GM12875 (cell line): ENCODE measurements around the gene PACS1.

Experiments used
- H3K4me3 ChIP-seq: one replicate; pipeline ENCODE4 v1.5.1; 2011; ENCODE audit warnings: low read depth, low read length, control low read depth
- CTCF ChIP-seq: IDR thresholded peaks from 2 replicates; pipeline ENCODE4 v1.5.1; 2011; ENCODE audit warnings: low read depth, mild to moderate bottlenecking, control low read depth, inconsistent platforms, low read length, moderate library complexity, borderline replicate concordance; ENCODE audit not compliant: insufficient read depth

The PACS1 gene

GRCh38 chr11:66178871-66179270 is 108.8 kb downstream of the PACS1 start:
- H3K4me3 ChIP-seq = no peak overlapping the region
- no peak for TF ChIP-seq CTCF

GRCh38 chr11:66181632-66182315 is 111.7 kb downstream of the PACS1 start:
- no peak for TF ChIP-seq CTCF
- H3K4me3 ChIP-seq = no peak overlapping the region

GRCh38 chr11:66183494-66184048 is 113.5 kb downstream of the PACS1 start:
- no peak for TF ChIP-seq CTCF
- H3K4me3 ChIP-seq = no peak overlapping the region

- no peak for TF ChIP-seq CTCF
- no peak overlapping the region for H3K4me3 ChIP-seq
These were observed 114.7 kb downstream of the PACS1 start for GRCh38 chr11:66184728-66185127.

GRCh38 chr11:66186470-66186869 is 116.4 kb downstream of the PACS1 start:
- TF ChIP-seq CTCF = no peak
- no peak overlapping the region for H3K4me3 ChIP-seq

GRCh38 chr11:66187453-66187852 is 117.4 kb downstream of the PACS1 start:
- no peak overlapping the region for H3K4me3 ChIP-seq
- TF ChIP-seq CTCF = no peak

- H3K4me3 ChIP-seq = no peak overlapping the region
- TF ChIP-seq CTCF = no peak
These were observed 118.5 kb downstream of the PACS1 start for GRCh38 chr11:66188580-66188979.
